SK-N-SH (cell line): ENCODE results near the gene PALLD. TPM values are rescaled to one million over a fixed set of nuclear protein-coding genes. Genes with fewer than 3 reads are reported as not detected.

Experiments
- CTCF ChIA-PET: fragments of 300-600, 350-600 bp; formaldehyde crosslinking; extraction: SDS; loops from one replicate; lab custom pipeline; 2021; lab: Yijun Ruan, JAX
- POLR2A ChIA-PET: fragments of 350-600 bp; sonication (Branson Sonifier 250); formaldehyde crosslinking; extraction: SDS; loops from one replicate; lab custom pipeline; 2020; ENCODE audit warnings: antibody characterized with exemption, inconsistent platforms; lab: Yijun Ruan, JAX
- DNase-seq: peaks from one replicate; pipeline ENCODE4 v3.0.0; 2012
- H2AFZ ChIP-seq: fragments of 200-600 bp; sonication (generic); 2 replicates; pipeline ENCODE4 v1.8.1; 2016; ENCODE audit warnings: antibody characterized with exemption, mild to moderate bottlenecking, low read depth
- H3F3A ChIP-seq: fragments of 200-600 bp; sonication (generic); replicated peaks from 2 replicates; pipeline ENCODE3; 2016; ENCODE audit warnings: antibody characterized with exemption, mild to moderate bottlenecking; ENCODE audit not compliant: insufficient read depth
- H3K27ac ChIP-seq, 2 experiments: fragments of 200-500 bp in 1 of 2; fragments of 200-600 bp in 1 of 2; sonication (Bioruptor generic) in 1 of 2; sonication (generic), shearing (Covaris generic) in 1 of 2; 2 replicates each; pipeline versions ENCODE4 v1.5.1 to v1.6.1; 2014 to 2016; ENCODE audit warnings: low read depth in 2 of 2, inconsistent platforms in 1 of 2, low read length in 1 of 2, mild to moderate bottlenecking in 1 of 2, mixed read lengths in 1 of 2
- H3K27me3 ChIP-seq: fragments of 200-600 bp; sonication (generic), shearing (Covaris generic); 2 replicates; pipeline ENCODE4 v1.6.1; 2016; ENCODE audit warnings: mixed run types; ENCODE audit not compliant: insufficient read depth
- H3K36me3 ChIP-seq, 2 experiments: fragments of 200-500 bp in 1 of 2; fragments of 200-600 bp in 1 of 2; sonication (Bioruptor generic) in 1 of 2; sonication (generic) in 1 of 2; replicated peaks in 1 of 2; 2 replicates each; pipeline versions ENCODE3 to v1.5.1; 2014 to 2016; ENCODE audit warnings: low read length in 1 of 2, mild to moderate bottlenecking in 1 of 2; ENCODE audit not compliant: insufficient read depth in 2 of 2, control insufficient read depth in 1 of 2
- H3K4me1 ChIP-seq, 2 experiments: fragments of 200-500 bp in 1 of 2; fragments of 200-600 bp in 1 of 2; sonication (Bioruptor generic) in 1 of 2; sonication (generic), shearing (Covaris generic) in 1 of 2; 2 replicates each; pipeline versions ENCODE4 v1.5.1 to v1.6.1; 2014 to 2016; ENCODE audit warnings: low read depth in 1 of 2, low read length in 1 of 2, mixed run types in 1 of 2; ENCODE audit not compliant: insufficient read depth in 2 of 2, control insufficient read depth in 1 of 2
- H3K4me2 ChIP-seq: fragments of 200-600 bp; sonication (generic), shearing (Covaris generic); 2 replicates; pipeline ENCODE4 v1.6.1; 2017; ENCODE audit warnings: mixed run types
- H3K4me3 ChIP-seq, 2 experiments: fragments of 200-500 bp in 1 of 2; fragments of 200-600 bp in 1 of 2; sonication (Bioruptor generic) in 1 of 2; sonication (generic), shearing (Covaris generic) in 1 of 2; 2 replicates each; pipeline versions ENCODE4 v1.5.1 to v1.8.1; 2014 to 2016; ENCODE audit warnings: low read depth in 2 of 2, inconsistent platforms in 1 of 2, low read length in 1 of 2, mild to moderate bottlenecking in 1 of 2, mixed read lengths in 1 of 2, moderate library complexity in 1 of 2
- H3K79me2 ChIP-seq: fragments of 200-600 bp; sonication (generic); 2 replicates; pipeline ENCODE4 v1.8.1; 2017; ENCODE audit warnings: mild to moderate bottlenecking; ENCODE audit not compliant: insufficient read depth
- H3K9ac ChIP-seq: fragments of 200-600 bp; sonication (generic); 2 replicates; pipeline ENCODE4 v1.6.1; 2017; ENCODE audit warnings: mixed run types
- H3K9me2 ChIP-seq: fragments of 200-600 bp; sonication (generic); 2 replicates; pipeline ENCODE4 v1.6.1; 2017; ENCODE audit warnings: mixed run types
- H3K9me3 ChIP-seq: fragments of 200-600 bp; sonication (generic); 2 replicates; pipeline ENCODE4 v1.6.1; 2017; ENCODE audit warnings: mixed run types, mild to moderate bottlenecking, moderate library complexity
- H4K20me1 ChIP-seq: fragments of 200-600 bp; sonication (generic); 2 replicates; pipeline ENCODE4 v1.6.1; 2017; ENCODE audit warnings: mild to moderate bottlenecking, mixed run types; ENCODE audit not compliant: insufficient read depth
- CTCF ChIP-seq: fragments of 200-600 bp; sonication (generic); IDR thresholded peaks from 2 replicates; pipeline ENCODE4 v1.6.1; 2017; ENCODE audit warnings: antibody characterized with exemption, mild to moderate bottlenecking, moderate library complexity
- ELF1 ChIP-seq: IDR thresholded peaks from 2 replicates; pipeline ENCODE4 v1.4.0; 2012
- EP300 ChIP-seq, 2 experiments: IDR thresholded peaks; 2 replicates each; pipeline versions ENCODE4 v1.4.0 to v1.6.1; 2012; ENCODE audit warnings: borderline replicate concordance in 1 of 2, low read depth in 1 of 2, low read length in 1 of 2
- EZH2phosphoT487 ChIP-seq: fragments of 200-600 bp; sonication (generic); IDR thresholded peaks from 2 replicates; pipeline ENCODE4 v1.6.1; 2017; ENCODE audit warnings: low read depth, mixed run types, mild to moderate bottlenecking, antibody characterized with exemption, moderate library complexity, borderline replicate concordance
- FOSL2 ChIP-seq: IDR thresholded peaks from 2 replicates; pipeline ENCODE4 v1.4.0; 2012; ENCODE audit warnings: low read depth, mild to moderate bottlenecking, moderate library complexity, borderline replicate concordance
- FOXJ3 ChIP-seq: sonication (generic); formaldehyde crosslinking; IDR thresholded peaks from 2 replicates; pipeline ENCODE4 v1.5.1; 2020; ENCODE audit warnings: mild to moderate bottlenecking, missing genetic modification reagents
- FOXM1 ChIP-seq: IDR thresholded peaks from 2 replicates; pipeline ENCODE4 v1.4.0; 2012; ENCODE audit warnings: low read depth, mild to moderate bottlenecking
- GABPA ChIP-seq: IDR thresholded peaks from 2 replicates; pipeline ENCODE4 v1.4.0; 2012; ENCODE audit warnings: low read depth, mild to moderate bottlenecking
- GATA2 ChIP-seq: sonication (generic); formaldehyde crosslinking; IDR thresholded peaks from 2 replicates; pipeline ENCODE4 v1.5.0; 2020; ENCODE audit warnings: mild to moderate bottlenecking, missing genetic modification reagents
- JUND ChIP-seq: IDR thresholded peaks from 2 replicates; pipeline ENCODE4 v1.4.0; 2012
- MAX ChIP-seq: IDR thresholded peaks from 2 replicates; pipeline ENCODE4 v1.4.0; 2012; ENCODE audit warnings: low read depth
- MEF2A ChIP-seq: IDR thresholded peaks from 2 replicates; pipeline ENCODE4 v1.4.0; 2012; ENCODE audit warnings: low read depth, borderline replicate concordance
- MXI1 ChIP-seq: IDR thresholded peaks from 2 replicates; pipeline ENCODE4 v1.6.1; 2012; ENCODE audit warnings: mild to moderate bottlenecking, low read depth, low read length, improper control_type of control experiment
- NFIC ChIP-seq: IDR thresholded peaks from 2 replicates; pipeline ENCODE4 v1.4.0; 2012; ENCODE audit warnings: borderline replicate concordance
- PBX3 ChIP-seq: IDR thresholded peaks from 2 replicates; pipeline ENCODE4; 2012
- RFX5 ChIP-seq: IDR thresholded peaks from 2 replicates; pipeline ENCODE4 v1.6.1; 2012; ENCODE audit warnings: mild to moderate bottlenecking, improper control_type of control experiment, low read length
- RXRA ChIP-seq: IDR thresholded peaks from 2 replicates; pipeline ENCODE4 v1.4.0; 2012; ENCODE audit warnings: low read depth, mild to moderate bottlenecking, borderline replicate concordance
- SIN3A ChIP-seq: IDR thresholded peaks from 2 replicates; pipeline ENCODE4 v1.6.1; 2012; ENCODE audit warnings: low read depth, mild to moderate bottlenecking, low read length, moderate library complexity, borderline replicate concordance
- SMC3 ChIP-seq: IDR thresholded peaks from 2 replicates; pipeline ENCODE4 v1.6.1; 2012; ENCODE audit warnings: low read depth, low read length, improper control_type of control experiment
- TAF1 ChIP-seq: IDR thresholded peaks from 2 replicates; pipeline ENCODE4 v1.6.1; 2012; ENCODE audit warnings: low read depth, mild to moderate bottlenecking, low read length, moderate library complexity, borderline replicate concordance
- TCF12 ChIP-seq: IDR thresholded peaks from 2 replicates; pipeline ENCODE4 v1.4.0; 2012
- TEAD4 ChIP-seq: IDR thresholded peaks from 2 replicates; pipeline ENCODE4 v1.4.0; 2012; ENCODE audit warnings: mild to moderate bottlenecking, borderline replicate concordance; ENCODE audit not compliant: insufficient read depth
- USF1 ChIP-seq: IDR thresholded peaks from 2 replicates; pipeline ENCODE4 v1.4.0; 2012; ENCODE audit warnings: low read depth, borderline replicate concordance
- USF2 ChIP-seq: fragments of 150-350 bp; IDR thresholded peaks from 2 replicates; pipeline ENCODE4 v1.6.1; 2017; ENCODE audit warnings: antibody characterized with exemption, low read length, low read depth, borderline replicate concordance
- YY1 ChIP-seq: IDR thresholded peaks from 2 replicates; pipeline ENCODE4 v1.4.0; 2012; ENCODE audit warnings: low read depth, mild to moderate bottlenecking
- ZBTB33 ChIP-seq: IDR thresholded peaks from 2 replicates; pipeline ENCODE4 v1.4.0; 2012; ENCODE audit warnings: low read depth, borderline replicate concordance
- WGBS: methylation state at CpG from one replicate; pipeline ENCODE4 v1.1.6; 2017; ENCODE audit warnings: low lambda C conversion rate; 5-methylcytosine and 5-hydroxymethylcytosine counted together
- polyA plus RNA-seq, 3 experiments: library from polyadenylated mRNA; depleted of rRNA; stranded (reverse); fragments of >200 nt; gene quantifications; 2 replicates each; pipeline ENCODE4 v1.2.3, GENCODE V29; 2012

PALLD gene
- polyA plus RNA-seq, 1 of the 3 experiments (the other 2 are of a cell fraction), result 33.0 TPM

- H3K27me3 ChIP-seq, result no peaks in the 10 kb centered on the region
- peaks cover 26% of the 10 kb centered on the region for H3F3A ChIP-seq
- peak overlapping the region; percentile 17; the same call in 1 of the 2 replicates for H2AFZ ChIP-seq
- no peaks in the 10 kb centered on the region for H3K9me2 ChIP-seq
- CTCF ChIA-PET, result interaction anchor here (1.0 to 1.4 kb wide), 3 partner anchors 21 to 628 kb away, joined by 3 to 4 read pairs (median 3); no protein-coding TSS in a partner anchor
- no peak overlapping the region; the same call in 1 of the 2 replicates for H3K9ac ChIP-seq
- H3K4me1 ChIP-seq, result peaks cover 12 to 17% of the 10 kb centered on the region in 2 experiments; a peak in 3 of 4 replicates
- no peaks in the 10 kb centered on the region; the same call in 1 of the 2 replicates for H3K79me2 ChIP-seq
- DNase-seq, result no peak
- H3K36me3 ChIP-seq, result no peaks in the 10 kb centered on the region
- no peaks in the 10 kb centered on the region for H4K20me1 ChIP-seq
- peak overlapping the region; percentile 70 to 80; a peak in 3 of 4 replicates for H3K27ac ChIP-seq
- POLR2A ChIA-PET, result interaction anchor here (0.7 kb wide), 1 partner anchor 35 kb away, joined by 3 read pairs; no protein-coding TSS in a partner anchor
- H3K4me3 ChIP-seq, result no peak overlapping the region
- no peaks in the 10 kb centered on the region for H3K9me3 ChIP-seq
- WGBS, result 32% methylated on average over 9 of the region's 9 CpGs
- peak overlapping the region; percentile 32; the same call in 1 of the 2 replicates for H3K4me2 ChIP-seq
- TF ChIP-seq USF1 (no peak), EZH2phosphoT487 (no peak), FOXJ3 (CRISPR knock-in tag) (no peak), RFX5 (no peak), GATA2 (CRISPR knock-in tag) (no peak), TCF12 (peak; percentile 82), ELF1 (no peak), SMC3 (no peak), MXI1 (no peak), RXRA (0 out of 2 replicates have a peak, but pooled peaks have one; percentile 16), SIN3A (no peak), FOXM1 (no peak), USF2 (no peak), PBX3 (peak; percentile 51; the same call in 1 of the 2 replicates), ZBTB33 (no peak), EP300 (IDR thresholded peaks at IDR 0.05; ENCODE audit: borderline replicate concordance in 1 of 2, low read depth in 1 of 2, low read length in 1 of 2) (no peak), MEF2A (no peak), MAX (peak; percentile 25; the same call in 1 of the 2 replicates), YY1 (no peak), TEAD4 (0 out of 2 replicates have a peak, but pooled peaks have one; percentile 8), JUND (peak; percentile 47; the same call in 1 of the 2 replicates), FOSL2 (peak; percentile 69; the same call in 1 of the 2 replicates), CTCF (no peak), GABPA (no peak), NFIC (peak; percentile 60), TAF1 (no peak)
Observed at GRCh38 chr4:168811786-168812651, 315.2 kb downstream of the PALLD start.
